ENCODE results near the gene CCDC43.

DNA sequence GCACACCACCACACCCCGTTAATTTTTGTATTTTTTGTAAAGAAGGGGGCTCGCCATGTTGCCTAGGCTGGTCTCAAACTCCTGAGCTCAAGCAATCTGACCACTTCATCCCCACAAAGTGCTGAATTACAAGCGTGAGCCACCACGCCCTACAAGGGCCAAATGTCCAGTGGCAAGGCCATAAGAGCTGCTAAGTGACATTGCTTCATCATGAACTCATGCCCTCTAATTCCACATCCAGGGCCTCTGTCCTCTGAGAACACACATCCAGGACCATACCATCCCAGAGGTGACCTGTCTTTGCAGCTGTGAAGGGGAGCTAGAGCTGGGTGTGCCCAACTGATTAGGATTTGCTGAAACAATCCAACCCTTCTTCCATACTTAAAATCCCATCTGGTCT, 58.9 kb downstream of the CCDC43 start:
- no peak for TF ChIP-seq TAF1 (IDR thresholded peaks at IDR 0.05; ENCODE audit: borderline replicate concordance, low read depth, low read length)
- no peak for TF ChIP-seq POLR2AphosphoS5 (IDR thresholded peaks at IDR 0.05; ENCODE audit: low read depth, low read length)
- TF ChIP-seq POLR2A (IDR thresholded peaks at IDR 0.05; ENCODE audit: low read depth, low read length), result no peak
